ENCODE data around the gene SP110. TPM values are rescaled to one million over a fixed set of nuclear protein-coding genes. Genes with fewer than 3 reads are reported as not detected.

Gene SP110
- total and polyA plus RNA-seq, 2 donors (not counting 1 experiment from before 2014, with no cell fraction given): 162 to 280 TPM

- WGBS (ENCODE audit: insufficient coverage): no CpG with 5 or more reads among the region's 1 CpG
- no peaks in the 10 kb centered on the region for H3K27me3 Mint-ChIP-seq
Observed at GRCh38 chr2:230164139-230164538, 55.6 kb downstream of the SP110 start.

GRCh38 chr2:230162981-230163380, 56.8 kb downstream of the SP110 start:
- Histone ChIP-seq H3K9ac (ENCODE audit: low read length) (no peak overlapping the region), H4K20me1 (ENCODE audit: control insufficient read depth, insufficient read depth, low read length, poor library complexity, severe bottlenecking) (no peaks in the 10 kb centered on the region), H3K4me1 (ENCODE audit: control insufficient read depth in 2 of 2, insufficient read depth in 2 of 2, low read length in 2 of 2) (peaks cover 0 to 15% of the 10 kb centered on the region in 2 donors), H3K4me2 (replicated peaks; ENCODE audit: low read depth, low read length, poor library complexity, severe bottlenecking) (no peak overlapping the region), H3K27me3 (replicated peaks in 1 of 4; ENCODE audit: control extremely low read depth in 1 of 4, control insufficient read depth in 3 of 4, insufficient read depth in 4 of 4, low read length in 3 of 4) (no peaks in the 10 kb centered on the region), H2AFZ (ENCODE audit: insufficient read depth, low read depth, low read length, poor library complexity, severe bottlenecking) (no peak overlapping the region), H3K4me3 (ENCODE audit: control extremely low read depth in 1 of 5, extremely low read depth in 1 of 5, insufficient read depth in 1 of 5, low read depth in 2 of 5, low read length in 4 of 5) (no peak overlapping the region), H3K79me2 (ENCODE audit: control insufficient read depth, insufficient read depth, low read length) (no peaks in the 10 kb centered on the region), H3K36me3 (replicated peaks in 1 of 2; ENCODE audit: control extremely low read depth in 1 of 2, control insufficient read depth in 1 of 2, extremely low read depth in 1 of 2, insufficient read depth in 2 of 2, low read length in 1 of 2) (peaks cover 4 to 43% of the 10 kb centered on the region in 2 experiments), H3K27ac (ENCODE audit: low read length in 2 of 2) (no peak overlapping the region), H3K9me3 (ENCODE audit: control extremely low read depth in 1 of 3, control insufficient read depth in 2 of 3, insufficient read depth in 1 of 3, low read length in 2 of 3) (peaks cover 0 to 14% (median 0%) of the 10 kb centered on the region in 3 donors)
- no peak for DNase-seq
- TF ChIP-seq EZH2 (IDR thresholded peaks at IDR 0.05; ENCODE audit: borderline replicate concordance, insufficient read depth, low read depth, low read length, poor library complexity, severe bottlenecking) (no peak), CTCF (IDR thresholded peaks at IDR 0.05) (no peak)
- 96% methylated on average over 3 of the region's 5 CpGs for WGBS (ENCODE audit: insufficient coverage)
- intact Hi-C loops (cut with micrococcal nuclease): no loop called here
- H3K27me3 Mint-ChIP-seq: no peaks in the 10 kb centered on the region
- ChIA-PET POLR2A (no interaction called here), CTCF (interaction anchor here (1.3 to 1.6 kb wide), 2 partner anchors 96 to 155 kb away, joined by 4 to 5 read pairs; no protein-coding TSS in a partner anchor)
- no peak for ATAC-seq (ENCODE audit: low read depth)
- H3K9me3 Mint-ChIP-seq (ENCODE audit: insufficient read depth): peaks cover 4% of the 10 kb centered on the region
- peak overlapping the region; percentile 23 for H3K27ac Mint-ChIP-seq
- no peak overlapping the region for H3K4me3 Mint-ChIP-seq
- H3K4me1 Mint-ChIP-seq: peaks cover 21% of the 10 kb centered on the region

More at GRCh38 chr2:230164139-230164538, 55.6 kb downstream of the SP110 start:
- no peak overlapping the region for H3K27ac Mint-ChIP-seq
- no peak for TF ChIP-seq CTCF (IDR thresholded peaks at IDR 0.05)
- TF ChIP-seq EZH2 (IDR thresholded peaks at IDR 0.05; ENCODE audit: borderline replicate concordance, insufficient read depth, low read depth, low read length, poor library complexity, severe bottlenecking): no peak
- Histone ChIP-seq H3K27me3 (replicated peaks in 1 of 4; ENCODE audit: control extremely low read depth in 1 of 4, control insufficient read depth in 3 of 4, insufficient read depth in 4 of 4, low read length in 3 of 4) (no peaks in the 10 kb centered on the region), H3K4me3 (ENCODE audit: control extremely low read depth in 1 of 5, extremely low read depth in 1 of 5, insufficient read depth in 1 of 5, low read depth in 2 of 5, low read length in 4 of 5) (no peak overlapping the region), H4K20me1 (ENCODE audit: control insufficient read depth, insufficient read depth, low read length, poor library complexity, severe bottlenecking) (no peaks in the 10 kb centered on the region), H2AFZ (ENCODE audit: insufficient read depth, low read depth, low read length, poor library complexity, severe bottlenecking) (no peak overlapping the region), H3K9me3 (ENCODE audit: control extremely low read depth in 1 of 3, control insufficient read depth in 2 of 3, insufficient read depth in 1 of 3, low read length in 2 of 3) (peaks cover 0 to 14% (median 0%) of the 10 kb centered on the region in 3 donors), H3K27ac (ENCODE audit: low read length in 2 of 2) (no peak overlapping the region), H3K36me3 (replicated peaks in 1 of 2; ENCODE audit: control extremely low read depth in 1 of 2, control insufficient read depth in 1 of 2, extremely low read depth in 1 of 2, insufficient read depth in 2 of 2, low read length in 1 of 2) (peaks cover 4 to 54% of the 10 kb centered on the region in 2 experiments), H3K4me1 (ENCODE audit: control insufficient read depth in 2 of 2, insufficient read depth in 2 of 2, low read length in 2 of 2) (peaks cover 0 to 15% of the 10 kb centered on the region in 2 donors), H3K79me2 (ENCODE audit: control insufficient read depth, insufficient read depth, low read length) (no peaks in the 10 kb centered on the region), H3K9ac (ENCODE audit: low read length) (no peak overlapping the region), H3K4me2 (replicated peaks; ENCODE audit: low read depth, low read length, poor library complexity, severe bottlenecking) (no peak overlapping the region)
- peaks cover 4% of the 10 kb centered on the region for H3K9me3 Mint-ChIP-seq (ENCODE audit: insufficient read depth)
- ChIA-PET POLR2A (no interaction called here), CTCF (interaction anchor here (1.3 to 1.6 kb wide), 2 partner anchors 97 to 156 kb away, joined by 4 to 5 read pairs; no protein-coding TSS in a partner anchor)
- intact Hi-C loops (cut with micrococcal nuclease): no loop called here
- ATAC-seq (ENCODE audit: low read depth) (no peak), DNase-seq (no peak)
- peaks cover 21% of the 10 kb centered on the region for H3K4me1 Mint-ChIP-seq
- H3K4me3 Mint-ChIP-seq: no peak overlapping the region

Data from B cell (primary cell).